Activated CD4-positive, alpha-beta T cell treated with anti-CD3 and anti-CD28 coated beads, Interleukin-2, Interleukin-4, amounts not matched to agents 100 ng/mL and 50 ng/mL, durations not matched to agents 16 hours and 8 hours (primary cell): Measurements from ENCODE around the gene NXPH3.
"Not testable (repeated sequence)": the region's sequence is repeated elsewhere in the genome, so short reads cannot be mapped to it uniquely, and the experiment has no call there.

Experiments used
- DNase-seq: peaks from one replicate; pipeline ENCODE4 v3.0.0-alpha.2; 2020; ENCODE audit warnings: low spot score

Gene NXPH3

DNA sequence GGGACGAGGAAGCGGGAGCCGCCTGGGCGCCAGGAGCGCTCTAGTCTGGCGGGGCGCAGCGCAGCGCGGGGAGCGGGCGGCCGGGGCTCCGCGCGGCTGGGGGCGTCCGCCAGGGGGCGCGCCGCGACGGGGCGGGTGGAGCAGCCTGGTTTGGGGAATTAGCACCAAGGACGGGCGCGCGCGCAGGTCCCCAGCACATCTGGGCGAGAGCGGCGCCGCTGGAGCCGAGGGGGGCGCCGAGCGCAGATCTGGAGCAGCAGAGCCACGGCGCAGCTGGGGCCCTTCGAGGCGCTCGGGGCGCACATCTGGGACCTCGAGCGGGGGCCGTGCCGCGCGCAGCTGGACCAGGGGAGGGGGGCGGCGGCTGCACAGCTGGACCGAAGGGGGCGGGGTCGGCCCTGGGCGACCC lies at the start of gene NXPH3:
Gene NXPH3, plus strand, starts transcription at position 193 of the 409 bp plus-strand sequence. CDS start 349 bp downstream, outside the sequence.
- peak; percentile 71 for DNase-seq

DNA sequence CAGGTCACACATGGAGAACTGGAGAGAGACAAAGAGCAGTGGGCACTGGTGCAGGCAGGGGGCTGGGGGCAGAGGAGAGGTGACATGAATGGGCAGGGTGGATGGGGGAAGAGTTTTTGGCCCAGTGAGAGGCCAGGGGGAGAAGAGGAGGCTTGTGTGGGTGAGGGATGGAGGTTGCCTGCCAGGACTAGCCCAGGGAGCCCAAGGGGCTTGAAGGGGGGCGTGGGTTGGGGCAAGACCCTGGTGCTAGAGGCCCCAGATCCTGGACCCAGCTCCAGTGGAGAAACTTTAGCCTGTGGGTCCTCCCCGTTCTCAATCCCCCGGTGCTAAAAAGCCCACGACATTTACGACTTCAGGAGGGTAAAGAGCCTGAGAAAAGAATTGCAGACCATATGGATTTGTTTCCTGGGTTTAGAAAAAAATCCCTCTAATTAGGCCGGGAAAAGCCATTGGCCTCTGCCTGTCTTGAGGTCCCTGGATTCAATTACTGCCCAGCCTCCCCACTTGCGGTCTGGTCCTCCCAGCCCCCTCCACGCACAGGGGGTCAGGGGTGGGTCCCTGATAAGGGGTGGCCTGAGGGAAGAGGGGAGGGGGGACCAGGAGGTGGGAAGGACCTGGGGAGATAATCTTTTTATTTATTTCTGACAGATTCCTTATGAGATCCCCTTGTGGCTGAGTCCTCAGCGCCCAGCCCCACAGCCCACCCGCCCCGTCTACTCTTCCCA lies 47.6 kb upstream of the NXPH3 start:
- DNase-seq: no peak

DNA sequence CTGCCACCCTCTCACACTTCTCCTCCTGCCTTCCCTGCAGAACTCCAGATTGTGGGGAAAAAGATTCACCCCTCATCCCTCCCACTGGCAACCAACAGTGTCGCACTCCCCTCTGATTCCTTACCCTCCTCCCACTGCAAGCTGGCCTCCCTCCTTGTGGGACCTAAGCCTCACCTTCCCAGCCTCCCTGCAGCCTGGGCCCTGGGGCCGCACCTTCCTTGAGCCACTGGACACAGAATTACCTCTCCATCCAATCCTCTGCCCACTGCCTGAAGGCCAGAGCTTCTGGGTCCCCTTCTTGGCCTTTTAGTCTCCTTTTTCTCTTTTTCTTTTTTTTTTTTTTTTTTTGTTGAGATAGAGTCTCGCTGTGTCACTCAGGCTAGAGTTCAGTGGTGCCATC lies 46.7 kb upstream of the NXPH3 start:
- DNase-seq: no peak

DNA sequence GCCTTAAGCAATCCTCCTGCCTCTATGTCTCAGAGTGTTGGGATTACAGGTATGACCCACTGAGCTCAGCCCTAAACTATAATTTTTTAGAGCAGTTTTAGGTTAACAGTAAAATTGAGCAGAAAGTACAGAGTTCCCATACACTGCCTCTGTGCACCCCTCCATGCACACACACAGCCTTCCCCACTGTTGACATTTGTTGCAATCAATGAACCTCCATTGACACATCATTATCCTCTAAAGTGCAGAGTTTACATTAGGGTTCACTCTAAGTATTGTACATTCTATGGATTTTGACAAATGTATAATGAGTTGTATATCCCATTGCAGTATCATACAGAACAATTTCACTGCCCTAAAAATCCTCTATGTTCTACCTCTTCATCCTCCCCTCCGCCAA lies 45.6 kb upstream of the NXPH3 start:
- no peak for DNase-seq

DNA sequence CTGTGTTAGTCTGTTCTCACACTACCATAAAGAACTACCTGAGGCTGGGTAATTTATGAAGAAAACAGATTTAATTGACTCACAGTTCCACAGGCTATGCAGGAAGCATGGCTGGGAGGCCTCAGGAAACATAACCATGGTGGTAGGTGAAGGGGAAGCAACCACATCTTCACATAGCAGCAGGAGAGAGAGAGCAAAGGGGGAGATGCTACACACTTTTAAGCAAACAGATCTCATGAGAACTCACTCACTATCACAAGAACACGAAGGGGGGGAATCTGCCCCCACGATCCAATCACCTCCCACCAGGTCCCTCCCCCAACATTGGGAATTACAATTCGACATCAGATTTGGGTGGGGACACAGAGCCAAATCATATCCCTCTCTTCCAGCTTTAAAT lies 31.8 kb upstream of the NXPH3 start:
- DNase-seq: no peak

DNA sequence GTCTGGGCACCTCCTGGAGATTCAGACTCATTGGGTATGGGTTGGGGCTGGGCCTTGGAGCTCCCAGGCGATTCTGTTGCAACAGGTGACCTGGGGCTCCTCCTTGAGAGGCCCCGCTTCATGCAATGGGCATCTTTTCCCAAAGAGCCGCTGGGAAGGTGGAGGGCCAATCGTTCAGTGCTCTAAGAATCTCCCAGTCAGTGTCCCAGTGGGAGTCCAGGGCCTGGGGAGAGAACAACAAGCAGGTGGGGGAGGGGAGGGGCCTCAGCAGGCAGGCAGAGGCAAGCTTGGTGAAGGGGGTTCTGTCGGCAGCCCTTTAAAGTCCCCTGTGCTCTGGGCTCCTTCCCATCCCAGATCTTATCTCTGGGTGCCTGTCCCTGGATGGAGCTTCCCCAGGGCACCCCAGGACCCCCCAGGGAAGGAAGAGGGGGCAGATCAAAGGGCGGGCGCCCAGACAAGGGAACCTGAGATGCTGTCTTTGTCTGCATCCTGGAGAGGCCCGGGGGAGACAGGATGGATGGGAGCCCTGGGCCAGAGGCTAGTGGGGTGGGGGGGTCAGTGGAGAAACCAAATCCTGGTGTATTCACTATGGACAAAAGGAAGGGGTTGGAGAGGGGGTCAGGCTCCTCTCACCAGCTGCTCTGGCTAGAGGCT lies 30.5 kb upstream of the NXPH3 start:
- DNase-seq: no peak

DNA sequence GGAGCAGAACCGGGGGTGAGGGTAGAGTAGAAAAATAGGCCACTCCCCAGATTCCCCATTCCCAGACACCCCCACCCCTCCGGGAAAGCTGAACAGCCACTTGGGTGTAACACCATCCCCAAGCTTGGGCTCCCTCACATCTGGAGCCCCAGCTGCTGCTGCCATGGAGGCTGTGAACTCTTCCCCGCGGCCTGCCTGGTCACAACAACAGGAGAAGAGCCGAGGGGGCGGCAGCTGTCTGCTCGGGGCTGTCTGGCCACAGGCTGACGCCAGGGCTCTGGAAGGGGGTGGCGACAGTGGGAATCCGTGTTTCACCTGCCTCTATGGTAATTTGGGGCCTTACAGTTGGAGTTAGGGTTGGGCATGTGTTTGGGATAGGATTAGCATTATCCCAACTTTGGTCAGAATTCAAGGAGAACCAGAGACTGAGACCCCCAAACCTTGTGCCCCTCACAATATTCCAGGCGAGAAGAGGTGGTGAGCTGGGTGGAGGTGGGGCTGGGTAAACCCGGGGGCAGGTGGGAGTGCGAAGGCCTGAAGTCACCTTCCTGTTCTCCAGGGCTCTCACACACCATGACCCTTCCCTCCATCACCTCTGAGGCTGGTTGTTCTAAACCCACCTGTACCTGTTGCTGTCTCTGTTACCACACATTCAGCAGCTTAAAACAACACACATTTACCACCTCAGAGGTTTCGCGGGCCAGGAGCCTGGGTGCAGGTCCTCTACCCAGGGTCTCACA lies 29.7 kb upstream of the NXPH3 start:
- DNase-seq: no peak

DNA sequence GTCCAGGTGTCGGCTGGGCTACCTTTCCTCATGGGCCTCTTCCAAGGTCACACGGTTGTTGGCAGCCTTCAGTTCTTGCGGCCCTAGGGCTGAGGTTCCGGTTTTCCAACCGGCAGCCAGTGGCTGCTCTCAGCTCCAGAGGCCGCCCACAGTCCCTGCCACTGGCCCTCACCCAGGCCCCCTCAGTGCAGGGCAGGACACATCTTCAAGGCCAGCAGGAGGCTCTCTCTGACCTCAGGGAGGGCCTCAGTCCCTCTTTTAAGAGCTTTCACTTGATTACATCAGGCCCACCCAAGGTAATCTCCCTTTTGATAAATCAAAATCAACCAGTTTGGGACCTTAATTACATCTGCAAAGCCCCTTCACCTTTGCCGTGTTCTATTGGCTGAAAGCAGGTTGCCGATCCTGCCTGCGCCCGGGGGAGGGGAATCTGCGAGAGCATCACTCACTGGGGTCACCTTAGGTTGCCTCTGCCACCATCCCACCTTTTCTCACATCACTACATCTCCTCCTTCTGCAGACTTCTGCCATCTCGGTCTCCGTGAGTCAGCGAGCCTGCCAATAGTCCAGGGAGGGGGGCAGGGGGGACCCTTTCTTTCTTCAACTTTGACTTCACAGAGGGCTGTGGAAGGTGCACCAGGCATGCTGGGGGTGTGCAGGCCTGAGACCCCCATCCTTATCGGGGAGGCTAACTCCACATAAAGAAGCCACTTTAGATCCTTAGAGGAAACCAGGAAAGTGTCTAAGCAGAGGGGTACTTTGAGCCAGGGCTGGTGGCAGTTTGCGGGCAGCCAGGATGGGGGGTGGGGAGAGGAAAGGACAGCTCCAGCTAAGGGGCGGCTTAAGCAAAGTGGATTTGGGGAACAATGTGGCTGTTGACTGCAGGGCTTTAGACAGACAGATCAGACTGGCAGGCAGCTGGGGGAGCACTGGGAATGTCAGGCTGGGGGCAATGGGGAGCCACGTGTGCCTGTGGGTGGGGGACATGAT lies 28.8 kb upstream of the NXPH3 start:
- DNase-seq: no peak

DNA sequence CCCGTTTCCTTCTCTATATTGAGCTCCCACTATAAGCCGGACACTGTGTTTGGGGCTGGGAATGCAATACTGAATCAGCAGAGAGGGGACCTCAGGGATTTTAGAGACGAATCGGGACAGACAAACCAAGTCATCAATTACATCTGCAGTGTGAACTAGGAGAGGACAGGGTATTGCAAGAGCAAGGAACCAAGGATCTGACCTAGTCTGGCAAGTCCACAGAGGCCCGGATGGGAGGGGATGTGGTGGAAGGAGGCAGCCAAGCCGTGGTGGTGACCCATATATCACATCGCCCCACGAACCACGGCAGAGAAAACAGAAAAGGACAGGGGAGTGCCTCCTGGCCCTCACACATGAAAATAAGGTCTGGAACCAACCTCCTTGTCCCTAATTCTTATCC lies 28.1 kb upstream of the NXPH3 start:
- no peak for DNase-seq

DNA sequence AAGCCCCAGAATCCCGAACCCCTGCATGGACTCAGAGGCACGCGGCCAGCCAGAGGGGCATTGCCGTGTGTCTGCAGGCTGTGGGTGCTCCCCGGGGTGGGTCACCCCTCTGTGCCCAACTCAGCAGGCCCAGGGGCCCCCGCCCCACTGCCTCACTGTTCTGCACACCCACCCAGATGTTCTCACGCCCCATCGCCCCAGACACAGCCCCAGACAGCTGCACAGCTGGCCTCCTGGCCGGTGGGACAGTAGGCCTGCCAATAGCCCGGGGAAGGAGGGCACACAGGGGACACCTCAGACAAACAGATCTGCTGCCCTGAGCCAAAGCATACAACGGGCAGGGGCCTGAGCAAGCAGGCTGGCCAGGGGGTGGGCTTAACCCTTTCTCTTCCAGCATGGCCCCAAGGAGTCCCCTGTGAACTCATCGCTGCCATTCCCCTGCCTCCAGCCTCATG lies 27.6 kb upstream of the NXPH3 start:
- DNase-seq: no peak

DNA sequence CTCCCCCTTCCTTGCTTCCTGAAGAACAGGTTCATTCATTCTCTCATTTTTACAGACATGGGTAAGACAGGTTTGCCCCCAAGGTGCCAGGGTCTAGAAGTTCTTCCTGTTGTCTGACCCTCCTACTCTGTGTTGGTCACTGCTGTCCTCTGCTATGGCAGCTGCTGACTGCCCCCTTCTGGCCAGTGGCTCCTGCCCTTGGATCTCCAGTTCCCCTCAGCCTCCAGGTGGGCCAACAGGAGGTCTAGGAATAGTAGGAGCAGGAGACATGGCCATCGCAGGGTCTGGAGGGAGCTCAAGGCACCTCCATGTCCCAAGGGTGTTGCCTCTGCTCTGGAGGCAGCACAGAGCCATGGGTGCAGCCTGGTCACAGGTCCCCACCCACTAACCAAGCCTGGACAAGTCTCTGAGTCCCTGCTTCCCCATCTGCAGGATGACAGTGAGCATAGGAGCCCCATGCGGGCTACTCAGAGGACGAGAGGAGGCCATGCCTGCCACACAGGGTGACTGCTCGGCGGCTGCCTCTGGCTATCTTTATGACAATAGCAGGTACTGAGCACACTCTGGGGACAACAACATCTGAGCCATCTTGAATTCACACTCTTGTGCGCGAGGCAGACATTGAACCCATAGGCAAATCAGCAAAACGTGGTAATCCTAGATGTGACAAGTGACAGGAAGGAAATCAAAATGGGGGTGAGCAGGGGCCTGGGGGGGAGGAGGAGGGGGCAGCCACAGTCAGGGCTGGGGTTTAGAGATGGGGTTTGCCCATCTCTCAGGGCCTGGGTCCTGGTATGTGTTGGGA lies 27.0 kb upstream of the NXPH3 start:
- no peak for DNase-seq

DNA sequence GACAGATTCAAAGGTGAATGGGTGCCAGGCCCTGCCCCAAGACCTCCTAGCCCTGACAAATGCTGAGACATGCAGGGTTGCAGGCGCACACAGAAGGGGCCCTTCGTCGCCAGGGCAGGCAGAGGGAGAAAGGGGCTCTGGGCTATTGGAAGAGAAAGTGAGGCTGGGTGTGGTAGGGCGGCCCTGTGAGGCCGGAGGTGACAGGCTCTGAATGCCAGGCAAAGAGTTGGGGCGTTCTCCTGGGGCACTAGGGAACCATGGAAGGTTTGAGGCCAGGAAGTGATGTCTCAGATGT lies 26.4 kb upstream of the NXPH3 start:
- no peak for DNase-seq

DNA sequence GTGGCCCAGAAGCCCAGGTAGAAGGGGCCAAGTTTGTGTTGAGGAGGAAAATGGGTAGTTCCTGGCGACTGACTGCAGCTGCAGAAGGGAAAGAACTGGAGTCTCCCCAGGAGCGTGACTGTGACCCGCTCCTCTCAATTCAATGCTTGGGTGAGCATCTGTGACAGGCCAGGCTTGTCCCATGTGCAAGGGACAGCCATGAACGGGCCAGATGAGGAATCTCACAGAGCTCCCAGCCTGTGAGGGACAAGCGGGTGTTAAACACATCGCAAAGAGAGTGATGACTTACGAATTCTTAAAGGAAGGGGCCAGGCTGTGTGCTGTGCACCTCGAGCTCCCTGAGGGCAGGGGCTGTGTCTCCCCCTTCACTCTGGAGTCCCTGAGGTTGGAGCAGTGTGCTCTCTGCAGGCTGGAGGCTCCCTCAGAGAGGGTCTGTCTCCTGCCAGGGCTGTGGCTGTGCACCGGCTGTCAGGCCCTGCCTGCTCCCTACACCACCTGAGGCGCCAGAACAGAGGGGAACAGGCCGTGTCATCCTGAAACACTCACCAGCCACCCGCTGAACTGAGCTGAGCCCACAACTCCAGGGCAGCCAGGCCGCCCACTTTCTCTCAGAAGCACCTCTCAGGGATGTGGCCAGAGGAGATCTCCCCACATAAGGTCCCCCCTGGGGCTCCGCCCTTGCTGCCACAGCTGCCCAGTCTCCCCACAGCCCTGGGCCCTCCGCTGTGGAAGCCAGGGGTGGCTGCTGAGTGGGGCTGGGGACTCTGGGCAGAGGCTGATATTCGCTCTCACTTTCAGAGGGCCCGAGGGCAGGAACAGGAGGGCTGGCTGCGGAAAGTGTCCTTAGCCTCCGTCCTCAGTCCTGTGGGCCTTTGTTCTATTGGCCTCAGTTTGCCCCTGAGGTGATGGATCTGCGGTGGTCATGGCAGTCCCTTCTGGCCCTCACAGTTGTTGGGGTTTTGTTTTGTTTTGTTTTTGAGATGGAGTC lies 25.7 kb upstream of the NXPH3 start:
- no peak for DNase-seq

DNA sequence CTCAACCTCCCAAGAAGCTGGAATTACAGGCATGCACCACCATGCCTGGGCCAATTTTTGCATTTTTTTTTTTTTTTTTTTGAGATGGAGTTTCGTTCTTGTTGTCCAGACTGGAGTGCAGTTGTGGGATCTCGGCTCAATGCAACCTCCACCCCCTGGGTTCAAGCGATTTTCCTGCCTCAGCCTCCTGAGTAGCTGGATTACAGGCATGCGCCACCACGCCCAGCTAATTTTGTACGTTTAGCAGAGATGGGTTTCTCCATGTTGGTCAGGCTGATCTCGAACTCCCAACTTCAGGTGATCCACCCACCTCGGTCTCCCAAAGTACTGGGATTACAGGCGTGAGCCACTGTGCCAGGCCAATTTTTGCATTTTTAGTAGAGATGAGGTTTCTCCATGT lies 24.9 kb upstream of the NXPH3 start:
- DNase-seq: not testable (repeated sequence)

DNA sequence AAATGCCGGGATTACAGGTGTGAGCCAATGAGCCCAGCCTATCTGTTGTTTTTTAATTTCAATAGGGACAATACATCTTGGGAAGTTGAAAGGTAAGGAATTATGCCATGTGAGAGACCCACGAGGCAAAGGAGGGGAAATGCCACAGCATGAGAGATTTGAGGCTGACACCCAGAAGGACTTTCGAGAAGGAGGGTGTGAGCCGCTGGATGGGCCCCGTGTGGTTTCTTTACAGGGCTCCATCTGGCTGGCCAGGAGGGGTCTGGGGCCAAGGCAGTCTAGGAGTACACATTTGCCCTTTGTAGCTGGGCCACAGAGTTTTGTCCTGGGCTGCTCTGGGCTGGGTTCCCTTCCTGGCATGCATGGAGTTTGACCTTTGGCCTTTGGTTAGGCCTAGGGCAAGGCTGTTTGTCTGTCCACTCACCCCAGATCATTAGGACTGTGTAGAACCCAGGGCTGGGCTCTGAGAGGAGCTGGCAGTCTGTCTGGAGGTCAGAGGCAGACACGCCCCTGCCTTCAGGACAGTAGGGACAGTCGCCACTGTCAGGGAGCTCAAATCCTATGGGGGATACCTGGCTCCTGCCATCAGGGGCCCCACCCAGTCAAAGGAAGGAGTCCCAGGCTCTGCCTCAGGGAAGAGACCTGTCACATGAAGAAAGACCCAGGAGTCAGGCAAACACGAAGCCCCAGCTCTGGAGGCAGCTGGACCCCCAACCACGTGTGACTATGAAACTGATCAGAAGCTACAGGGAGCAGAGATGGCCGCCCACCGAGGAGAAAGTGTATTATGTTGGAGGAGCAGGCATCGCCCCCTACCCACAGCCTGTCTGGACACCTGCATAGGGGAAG lies 24.2 kb upstream of the NXPH3 start:
- DNase-seq: no peak

DNA sequence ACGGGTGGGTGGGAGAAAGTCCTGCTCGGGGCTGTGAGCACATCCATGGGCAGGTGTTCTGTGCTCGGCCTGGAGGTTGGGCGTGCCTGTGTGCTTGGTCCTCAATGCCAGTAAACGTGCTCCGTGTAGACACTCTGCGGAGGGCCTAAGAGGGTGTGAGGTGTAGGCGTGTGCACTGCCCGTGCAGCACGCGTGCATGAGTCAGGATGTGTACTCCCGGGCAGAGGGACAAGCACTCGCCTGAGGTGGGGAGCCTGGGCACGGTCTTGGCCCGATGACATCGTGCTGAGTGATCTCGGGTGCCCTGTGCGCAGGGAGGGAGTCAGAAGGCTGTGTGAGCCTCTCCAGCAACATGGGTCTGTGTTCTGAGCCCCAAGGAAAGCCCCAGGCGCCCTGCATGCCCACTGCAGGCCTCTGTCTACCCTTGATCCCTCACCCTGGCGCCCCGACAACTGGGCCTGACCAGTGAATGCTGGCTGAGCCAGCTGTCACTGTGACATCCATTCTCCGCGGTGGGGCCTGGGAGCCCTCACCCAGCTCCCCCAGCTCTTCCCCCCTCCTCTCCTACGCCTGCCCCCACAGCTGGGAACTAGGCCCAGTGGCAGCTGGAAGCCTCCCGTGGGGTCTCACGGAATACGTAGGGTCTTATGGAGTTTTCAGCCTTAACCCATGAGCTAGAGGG lies 23.5 kb upstream of the NXPH3 start:
- DNase-seq: no peak

DNA sequence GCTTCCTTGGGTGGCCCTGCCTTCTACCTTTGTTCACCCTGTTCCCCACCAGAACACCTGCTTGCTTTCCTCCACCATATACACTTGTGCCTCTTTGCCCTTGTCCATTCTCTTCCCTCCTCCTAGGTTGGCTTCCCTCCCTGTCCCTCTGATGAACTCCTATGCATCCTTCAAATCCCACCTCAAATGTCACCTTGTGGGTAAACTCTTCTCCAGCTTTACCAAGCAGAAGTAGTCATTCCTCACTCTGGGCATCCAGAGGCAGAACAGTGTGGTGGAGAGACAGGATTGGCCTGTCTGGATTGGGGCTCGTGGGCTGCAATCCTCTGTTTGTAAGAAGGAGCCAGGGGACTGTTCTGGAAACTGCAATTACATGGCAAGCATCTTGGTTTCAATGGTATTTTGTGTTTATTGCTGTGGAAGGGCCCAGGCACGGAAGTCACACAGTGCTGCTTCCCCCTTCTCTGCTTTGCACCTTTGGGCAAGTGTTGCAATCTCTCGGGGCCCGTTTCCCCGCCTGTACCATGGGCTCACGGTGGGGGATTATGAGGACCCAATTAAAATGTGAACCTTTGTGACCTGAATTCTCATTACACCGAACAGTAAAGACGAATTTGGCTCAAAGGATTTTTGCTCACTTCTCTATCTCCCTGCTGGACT lies 21.9 kb upstream of the NXPH3 start:
- DNase-seq: no peak
